ENCODE measurements around the gene SLC25A28. TPM values are rescaled to one million over a fixed set of nuclear protein-coding genes. Genes with fewer than 3 reads are reported as not detected.

Gene SLC25A28
- total RNA-seq, 2 experiments from 2014 or later, result 66.7 to 67.9 TPM

GRCh38 chr10:99569253-99569939 lies 50.8 kb downstream of the SLC25A28 start:
- H3K4me1 Mint-ChIP-seq, result no peaks in the 10 kb centered on the region
- no peak overlapping the region for H3K4me3 Mint-ChIP-seq
- ChIA-PET CTCF (interaction anchor here (1.1 kb wide), 1 partner anchor 10 kb away, joined by 4 read pairs; no protein-coding TSS in a partner anchor), POLR2A (no interaction called here)
- no peaks in the 10 kb centered on the region for H3K36me3 Mint-ChIP-seq (ENCODE audit: low read depth)
- no peak overlapping the region for H3K27ac Mint-ChIP-seq
- H3K9me3 Mint-ChIP-seq, result no peaks in the 10 kb centered on the region
- DNase-seq, result no peak
- H3K27me3 Mint-ChIP-seq, result peaks cover 24% of the 10 kb centered on the region

- DNase-seq, result no peak
- Mint-ChIP-seq H3K27me3 (peaks cover 45% of the 10 kb centered on the region), H3K4me3 (no peak overlapping the region), H3K36me3 (ENCODE audit: low read depth) (no peaks in the 10 kb centered on the region), H3K9me3 (no peaks in the 10 kb centered on the region), H3K4me1 (no peaks in the 10 kb centered on the region), H3K27ac (no peak overlapping the region)
- CTCF ChIA-PET, result no interaction called here
- POLR2A ChIA-PET, result no interaction called here
Observed at GRCh38 chr10:99565166-99565565, 55.1 kb downstream of the SLC25A28 start.

- ChIA-PET POLR2A (no interaction called here), CTCF (interaction anchor here (0.5 to 1.4 kb wide), 4 partner anchors 21 to 147 kb away, joined by 3 to 4 read pairs (median 3); no protein-coding TSS in a partner anchor)
Observed at GRCh38 chr10:99564361-99564760, 55.9 kb downstream of the SLC25A28 start.

GRCh38 chr10:99562631-99563030 lies 57.6 kb downstream of the SLC25A28 start:
- Mint-ChIP-seq H3K4me1 (no peaks in the 10 kb centered on the region), H3K9me3 (no peaks in the 10 kb centered on the region), H3K4me3 (no peak overlapping the region), H3K27ac (no peak overlapping the region), H3K27me3 (peaks cover 45% of the 10 kb centered on the region), H3K36me3 (ENCODE audit: low read depth) (no peaks in the 10 kb centered on the region)
- CTCF ChIA-PET, result no interaction called here
- POLR2A ChIA-PET, result no interaction called here
- no peak for DNase-seq

More at GRCh38 chr10:99564361-99564760, 55.9 kb downstream of the SLC25A28 start:
- Mint-ChIP-seq H3K36me3 (ENCODE audit: low read depth) (no peaks in the 10 kb centered on the region), H3K27me3 (peaks cover 45% of the 10 kb centered on the region), H3K4me1 (no peaks in the 10 kb centered on the region), H3K27ac (no peak overlapping the region), H3K9me3 (no peaks in the 10 kb centered on the region), H3K4me3 (no peak overlapping the region)
- DNase-seq, result no peak

Other genes starting within 250 kb of the SLC25A28 start
- 10 to 100 TPM; 36.0 to 36.9 TPM for gene GOT1, start 189.8 kb downstream of the SLC25A28 start, total RNA-seq
- gene NKX2-3, start 87.5 kb downstream of the SLC25A28 start, total RNA-seq, result not detected
- 1 to 10 TPM; 4.1 to 4.3 TPM for gene ENTPD7, start 39.1 kb upstream of the SLC25A28 start, total RNA-seq
- 10 to 100 TPM; 38.5 to 39.0 TPM for gene COX15, start 111.7 kb upstream of the SLC25A28 start, total RNA-seq
- gene CUTC, start 111.8 kb upstream of the SLC25A28 start, total RNA-seq, result 10 to 100 TPM; 25.6 to 28.2 TPM
- gene ABCC2, start 162.2 kb upstream of the SLC25A28 start, total RNA-seq, result under 1 TPM; 0.73 to 0.95 TPM